Measurements from ENCODE around the gene FAM53A. TPM values are rescaled to one million over a fixed set of nuclear protein-coding genes. Genes with fewer than 3 reads are reported as not detected.
A peak's percentile ranks its signal among the peaks of the same experiment; 100 is the strongest.

Gene FAM53A
- total and polyA plus RNA-seq, 2 of the 13 experiments (the other 11 are each of a cell fraction or from before 2014, with no cell fraction given) = 0.48 to 1.1 TPM

- TF ChIP-seq ZNF337 (CRISPR knock-in tag; IDR thresholded peaks at IDR 0.05; ENCODE audit: borderline replicate concordance, low read depth) = peak; percentile 80; the same call in 1 of the 2 replicates
- peak; percentile 98 for TF ChIP-seq ZNF138 (CRISPR knock-in tag; IDR thresholded peaks at IDR 0.05; ENCODE audit: low read depth)
- 0 out of 2 replicates have a peak, but pooled peaks have one; percentile 81 for TF ChIP-seq ATF3 (CRISPR knock-in tag; IDR thresholded peaks at IDR 0.05)
- TF ChIP-seq ZNF362 (CRISPR knock-in tag; IDR thresholded peaks at IDR 0.05; ENCODE audit: borderline replicate concordance) = 0 out of 2 replicates have a peak, but pooled peaks have one; percentile 0
- peak; percentile 96 for TF ChIP-seq ZSCAN5A (CRISPR knock-in tag; IDR thresholded peaks at IDR 0.05; ENCODE audit: borderline replicate concordance)
- TF ChIP-seq FOXJ3 (CRISPR knock-in tag; IDR thresholded peaks at IDR 0.05; ENCODE audit: borderline replicate concordance) = no peak; the same call in 1 of the 2 replicates
- TF ChIP-seq ZNF441 (CRISPR knock-in tag; IDR thresholded peaks at IDR 0.05; ENCODE audit: borderline replicate concordance) = peak; percentile 72; the same call in 1 of the 2 replicates
- peak; percentile 92 for TF ChIP-seq SNAI1 (CRISPR knock-in tag; IDR thresholded peaks at IDR 0.05; ENCODE audit: borderline replicate concordance)
- no peak for TF ChIP-seq HHEX (CRISPR knock-in tag; IDR thresholded peaks at IDR 0.05)
- TF ChIP-seq MTERF4 (CRISPR knock-in tag; IDR thresholded peaks at IDR 0.05) = peak; percentile 97
- TF ChIP-seq ZNF547 (CRISPR knock-in tag; IDR thresholded peaks at IDR 0.05) = peak; percentile 98
- TF ChIP-seq ZNF326 (CRISPR knock-in tag; IDR thresholded peaks at IDR 0.05; ENCODE audit: borderline replicate concordance) = no peak
- peak; percentile 47; the same call in 1 of the 2 replicates for TF ChIP-seq IRF2 (CRISPR knock-in tag; IDR thresholded peaks at IDR 0.05)
- peak; percentile 80; the same call in 1 of the 2 replicates for TF ChIP-seq NFATC3 (CRISPR knock-in tag; IDR thresholded peaks at IDR 0.05)
- no peak for TF ChIP-seq EZH2 (conservative IDR thresholded peaks at IDR 0.05; ENCODE audit: low read depth, low read length)
- TF ChIP-seq ZNF121 (CRISPR knock-in tag; IDR thresholded peaks at IDR 0.05) = peak; percentile 54; the same call in 1 of the 2 replicates
- peak; percentile 92 for TF ChIP-seq DMAP1 (CRISPR knock-in tag; IDR thresholded peaks at IDR 0.05)
- TF ChIP-seq ZFX (CRISPR knock-in tag; IDR thresholded peaks at IDR 0.05; ENCODE audit: low read depth) = peak; percentile 84
These were observed 28.3 kb upstream of the FAM53A start, which contains the start of gene SLBP (continued) for GRCh38 chr4:1712216-1713002.

All from HepG2 (cell line).